GM19351 (cell line): ENCODE data around the gene NKX2-3.

Source experiments
- ATAC-seq: cut with Tn5 transposase; IDR thresholded peaks from one replicate; pipeline ENCODE4 v1.9.1; 2021; ENCODE audit warnings: mild to moderate bottlenecking, moderate library complexity; ENCODE audit not compliant: unreplicated experiment

Gene NKX2-3

GRCh38 chr10:99532687-99533495 lies at the start of gene NKX2-3:
Gene NKX2-3, plus strand, starts transcription at chr10:99532942. Its CDS starts 190 bp downstream, at chr10:99533132.
- ATAC-seq: no peak

- no peak for ATAC-seq
Observed at GRCh38 chr10:99484626-99485581, 47.8 kb upstream of the NKX2-3 start.

GRCh38 chr10:99487125-99487807 lies 45.5 kb upstream of the NKX2-3 start:
- ATAC-seq: no peak

- ATAC-seq: no peak
Observed at GRCh38 chr10:99489271-99489670, 43.5 kb upstream of the NKX2-3 start.

- no peak for ATAC-seq
Observed at GRCh38 chr10:99497343-99498025, 35.3 kb upstream of the NKX2-3 start.

GRCh38 chr10:99506416-99506815 lies 26.3 kb upstream of the NKX2-3 start:
- no peak for ATAC-seq

GRCh38 chr10:99507265-99507664 lies 25.5 kb upstream of the NKX2-3 start:
- ATAC-seq: no peak

- no peak for ATAC-seq
Observed at GRCh38 chr10:99513061-99513460, 19.7 kb upstream of the NKX2-3 start.

- ATAC-seq: no peak
Observed at GRCh38 chr10:99519690-99520039, 13.1 kb upstream of the NKX2-3 start.

- ATAC-seq: no peak
Observed at GRCh38 chr10:99520040-99520846, 12.5 kb upstream of the NKX2-3 start.

- no peak for ATAC-seq
Observed at GRCh38 chr10:99520847-99521764, 11.6 kb upstream of the NKX2-3 start.

- ATAC-seq: no peak
Observed at GRCh38 chr10:99521765-99522469, 10.8 kb upstream of the NKX2-3 start.

- ATAC-seq: no peak
Observed at GRCh38 chr10:99522470-99523250, 10.1 kb upstream of the NKX2-3 start.

- ATAC-seq: no peak
Observed at GRCh38 chr10:99523251-99523773, 9.4 kb upstream of the NKX2-3 start.

- no peak for ATAC-seq
Observed at GRCh38 chr10:99524050-99524666, 8.6 kb upstream of the NKX2-3 start.

GRCh38 chr10:99524736-99525380 lies 7.9 kb upstream of the NKX2-3 start:
- ATAC-seq: no peak
